Tibial nerve (tissue), 4 donors: ENCODE measurements around the gene GNB5.

Experiments used
- CTCF ChIP-seq, 5 experiments: fragments of 200-600 bp in 3 of 5; fragments of 450-650 bp in 2 of 5; sonication (generic) in 3 of 5; IDR thresholded peaks; one replicate each; pipeline ENCODE4 v1.5.1; 2016 to 2019; ENCODE audit warnings: antibody characterized with exemption in 5 of 5, mild to moderate bottlenecking in 3 of 5, moderate library complexity in 2 of 5
- EP300 ChIP-seq, 2 donors: sonication (generic); formaldehyde crosslinking; IDR thresholded peaks; one replicate each; pipeline ENCODE4 v1.6.1; 2017; ENCODE audit warnings: antibody characterized with exemption in 2 of 2, mild to moderate bottlenecking in 1 of 2

GRCh38 chr15:52115598-52116427, 75.4 kb downstream of the GNB5 start:
- no peak for TF ChIP-seq EP300 (IDR thresholded peaks at IDR 0.05)
- no peak for TF ChIP-seq CTCF (IDR thresholded peaks at IDR 0.05)
